Keratinocyte (primary cell): Measurements from ENCODE around the gene TLX2. TPM values are rescaled to one million over a fixed set of nuclear protein-coding genes. Genes with fewer than 3 reads are reported as not detected.

ENCODE experiments used
- DNase-seq: peaks from one replicate; pipeline ENCODE4 v3.0.0-alpha.2; 2011; ENCODE audit warnings: low read depth, missing footprints, low spot score
- FAIRE-seq: peaks from 2 replicates; lab custom pipeline; 2011; peaks lifted over from hg19 to GRCh38; lab: Jason Lieb, UNC
- H2AFZ ChIP-seq: 2 replicates; pipeline ENCODE4 v1.6.0; 2012; ENCODE audit warnings: low read length, control low read depth, inconsistent platforms; ENCODE audit not compliant: control insufficient read depth
- H3K27ac ChIP-seq: 2 replicates; pipeline ENCODE4 v1.5.1; 2011; ENCODE audit warnings: low read length; ENCODE audit not compliant: control insufficient read depth, insufficient read depth
- H3K27me3 ChIP-seq: 3 replicates; pipeline ENCODE4 v1.6.0; 2011; ENCODE audit warnings: low read length; ENCODE audit not compliant: control insufficient read depth, insufficient read depth; ENCODE audit errors: extremely low read depth
- H3K36me3 ChIP-seq, 2 experiments: 2 replicates in 1 of 2; 3 replicates in 1 of 2; pipeline ENCODE4 v1.5.1; 2011; ENCODE audit warnings: low read length in 2 of 2, mild to moderate bottlenecking in 1 of 2; ENCODE audit not compliant: control insufficient read depth in 2 of 2, insufficient read depth in 2 of 2; ENCODE audit errors: extremely low read depth in 1 of 2
- H3K4me1 ChIP-seq: 3 replicates; pipeline ENCODE4 v1.5.1; 2011; ENCODE audit warnings: low read length; ENCODE audit not compliant: control insufficient read depth, insufficient read depth; ENCODE audit errors: extremely low read depth
- H3K4me2 ChIP-seq: 3 replicates; pipeline ENCODE4 v1.6.0; 2011; ENCODE audit warnings: low read depth, low read length; ENCODE audit not compliant: control insufficient read depth, insufficient read depth; ENCODE audit errors: extremely low read depth
- H3K4me3 ChIP-seq, 3 experiments: fragments of 200-600 bp in 1 of 3; sonication (generic) in 1 of 3; 2 replicates in 2 of 3; 3 replicates in 1 of 3; pipeline ENCODE4 v1.5.1; 2011 to 2016; ENCODE audit warnings: low read length in 3 of 3, mild to moderate bottlenecking in 3 of 3, control low read depth in 2 of 3, inconsistent platforms in 1 of 3, low read depth in 1 of 3, mixed read lengths in 1 of 3, mixed run types in 1 of 3, moderate library complexity in 1 of 3; ENCODE audit not compliant: control insufficient read depth in 2 of 3, insufficient read depth in 2 of 3; ENCODE audit errors: extremely low read depth in 1 of 3
- H3K79me2 ChIP-seq: 2 replicates; pipeline ENCODE4 v1.6.0; 2012; ENCODE audit warnings: low read length; ENCODE audit not compliant: control insufficient read depth, insufficient read depth
- H3K9ac ChIP-seq: 3 replicates; pipeline ENCODE4 v1.6.0; 2011; ENCODE audit warnings: low read length; ENCODE audit not compliant: control insufficient read depth, insufficient read depth; ENCODE audit errors: extremely low read depth
- H3K9me1 ChIP-seq: 3 replicates; pipeline ENCODE4 v1.6.0; 2011; ENCODE audit warnings: low read length; ENCODE audit not compliant: control insufficient read depth, insufficient read depth; ENCODE audit errors: extremely low read depth
- H3K9me3 ChIP-seq: 2 replicates; pipeline ENCODE4 v1.5.1; 2012; ENCODE audit warnings: low read depth, low read length; ENCODE audit not compliant: control insufficient read depth
- H4K20me1 ChIP-seq: 3 replicates; pipeline ENCODE4 v1.6.0; 2011; ENCODE audit warnings: low read length; ENCODE audit not compliant: control insufficient read depth, insufficient read depth; ENCODE audit errors: extremely low read depth
- CTCF ChIP-seq, 3 experiments: IDR thresholded peaks in 1 of 3; conservative IDR thresholded peaks in 1 of 3; optimal IDR thresholded peaks in 1 of 3; 2 replicates in 2 of 3; 3 replicates in 1 of 3; pipeline versions ENCODE3 to v1.5.1; 2011; ENCODE audit warnings: low read length in 3 of 3, mild to moderate bottlenecking in 3 of 3, moderate library complexity in 2 of 3, control low read depth in 1 of 3, inconsistent platforms in 1 of 3; ENCODE audit not compliant: insufficient read depth in 2 of 3; ENCODE audit errors: extremely low read depth in 1 of 3
- EZH2 ChIP-seq: IDR thresholded peaks from one replicate; pipeline ENCODE4 v1.6.1; 2012; ENCODE audit warnings: inconsistent platforms, mild to moderate bottlenecking, low read length, moderate library complexity
- dilution Hi-C: fragments of 300-500 bp; cut with MboI; formaldehyde crosslinking; loops from one replicate; pipeline ENCODE4 v1.7.0; 2020; ENCODE audit warnings: low sequenced_read_pairs; ENCODE audit not compliant: extremely low pct_ligation_motif_present
- polyA plus RNA-seq, 5 experiments: library from polyadenylated mRNA; depleted of rRNA in 3 of 5; stranded (reverse) in 3 of 5; stranded (forward) in 1 of 5; unstranded in 1 of 5; fragments of >200 nt; gene quantifications; 1 replicate in 1 of 5; 2 replicates in 3 of 5; 3 replicates in 1 of 5; pipeline versions ENCODE4 v1.2.1 to v1.2.3, GENCODE V29; 2011 to 2012; ENCODE audit warnings: missing spikeins in 2 of 5, low read depth in 1 of 5, low replicate concordance in 1 of 5

TLX2 gene
- polyA plus RNA-seq, 1 donor (not counting 4 experiments of a cell fraction or from before 2014, with no cell fraction given): not detected

DNA sequence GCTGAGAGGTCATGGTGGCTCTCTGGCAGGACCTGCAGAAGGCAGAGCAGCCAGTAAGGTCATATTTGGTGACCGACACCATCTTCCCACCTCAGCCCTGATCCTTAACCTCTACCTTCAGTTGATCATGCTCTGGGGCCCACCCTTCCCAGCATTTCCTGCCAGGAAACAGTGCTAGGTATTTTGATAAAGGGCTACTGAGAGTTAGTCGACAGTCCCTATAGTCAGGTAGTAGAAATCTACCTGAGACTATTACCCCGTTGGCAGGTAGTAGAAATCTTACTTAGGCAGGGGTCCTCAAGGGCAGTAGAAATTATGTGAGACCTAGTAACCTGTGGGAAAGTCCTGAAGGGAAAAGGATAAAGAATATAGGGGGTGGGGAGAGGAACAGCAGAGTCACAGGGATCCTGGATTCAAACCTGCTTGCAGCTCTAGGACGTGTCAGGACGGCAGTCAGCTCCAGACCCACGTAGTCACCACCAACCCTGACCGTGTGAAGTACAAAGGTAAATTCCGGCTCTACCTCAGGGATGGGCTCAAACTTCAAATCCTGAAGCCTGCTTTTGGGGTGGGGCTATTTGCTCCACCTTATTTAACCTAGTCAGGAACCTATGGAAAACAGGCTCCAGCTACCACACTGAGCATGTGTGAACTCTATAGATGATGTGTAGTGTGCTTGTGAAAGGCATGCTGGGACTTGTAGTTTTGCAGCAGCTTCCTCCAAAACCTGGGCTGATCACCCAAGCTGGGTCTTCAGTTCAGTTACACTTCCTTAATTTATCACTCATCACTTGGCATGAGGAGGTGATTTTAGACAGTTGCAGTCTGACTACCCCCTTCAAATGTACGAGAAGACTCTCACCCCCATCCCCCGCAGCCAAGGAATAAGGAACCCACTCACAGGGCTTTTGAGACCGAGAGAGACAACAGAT is 11.7 kb downstream of the TLX2 start, which contains the start of gene DQX1:
TSS of gene DQX1 (minus strand) at position 515 of the 932 bp plus-strand sequence. CDS start at position 13, 502 bp downstream.
- no peak within 1 kb of the TSS for H2AFZ ChIP-seq
- no peaks in the 10 kb centered on the region for H3K9me1 ChIP-seq
- peaks cover 33% of the 10 kb centered on the region for H3K4me1 ChIP-seq
- H3K9me3 ChIP-seq: no peaks in the 10 kb centered on the region
- no peak for TF ChIP-seq CTCF (optimal IDR thresholded peaks at IDR 0.05 in 1 of 3, IDR thresholded peaks at IDR 0.05 in 1 of 3, conservative IDR thresholded peaks at IDR 0.05 in 1 of 3; ENCODE audit: extremely low read depth in 1 of 3, insufficient read depth in 2 of 3, low read length in 3 of 3)
- no peak for TF ChIP-seq EZH2
- peak within 1 kb of the TSS; percentile 62 for H3K9ac ChIP-seq
- peaks cover 12 to 30% of the 10 kb centered on the region in 2 experiments for H3K36me3 ChIP-seq
- H3K79me2 ChIP-seq: peaks cover 36% of the 10 kb centered on the region
- no peaks in the 10 kb centered on the region for H4K20me1 ChIP-seq
- DNase-seq: peak; percentile 89
- H3K4me3 ChIP-seq: peak within 1 kb of the TSS; percentile 11 to 51 (median 39)
- peak within 1 kb of the TSS; percentile 78 for H3K27ac ChIP-seq
- peak; percentile 95 for FAIRE-seq
- dilution Hi-C loops: no loop called here
- no peaks in the 10 kb centered on the region for H3K27me3 ChIP-seq
- peak within 1 kb of the TSS; percentile 56 for H3K4me2 ChIP-seq

GRCh38 chr2:74526649-74527230 is 12.5 kb downstream of the TLX2 start:
- Histone ChIP-seq H3K79me2 (peaks cover 36% of the 10 kb centered on the region), H2AFZ (no peak overlapping the region), H3K4me3 (no peak overlapping the region), H3K4me2 (peak overlapping the region; percentile 56), H3K9me3 (no peaks in the 10 kb centered on the region), H3K9me1 (no peaks in the 10 kb centered on the region), H3K27ac (no peak overlapping the region), H3K4me1 (peaks cover 36% of the 10 kb centered on the region), H3K27me3 (no peaks in the 10 kb centered on the region), H3K9ac (no peak overlapping the region), H4K20me1 (no peaks in the 10 kb centered on the region), H3K36me3 (peaks cover 16 to 33% of the 10 kb centered on the region in 2 experiments)
- FAIRE-seq (no peak), DNase-seq (no peak)
- dilution Hi-C loops: no loop called here
- TF ChIP-seq EZH2 (no peak), CTCF (optimal IDR thresholded peaks at IDR 0.05 in 1 of 3, IDR thresholded peaks at IDR 0.05 in 1 of 3, conservative IDR thresholded peaks at IDR 0.05 in 1 of 3; ENCODE audit: extremely low read depth in 1 of 3, insufficient read depth in 2 of 3, low read length in 3 of 3) (no peak)
